A549 (cell line): ENCODE measurements around the gene RILPL2. TPM values are rescaled to one million over a fixed set of nuclear protein-coding genes. Genes with fewer than 3 reads are reported as not detected.
"Not testable (repeated sequence)": the region's sequence is repeated elsewhere in the genome, so short reads cannot be mapped to it uniquely, and the experiment has no call there.

Experiments used
- ATAC-seq, 2 experiments: fragments of 200-7000 bp in 1 of 2; fragments of >200 bp in 1 of 2; cut with Nextera tagmentation in 1 of 2; cut with Tn5 transposase in 1 of 2; 3 replicates each; pipeline versions ENCODE4 v1.8.0 to v1.9.1; 2018 to 2020; ENCODE audit warnings: mild to moderate bottlenecking in 1 of 2, moderate library complexity in 1 of 2
- CTCF ChIA-PET: fragments of 300-600 bp; sonication (Branson Sonifier 250); formaldehyde crosslinking; extraction: SDS; loops from one replicate; lab custom pipeline; 2021; ENCODE audit warnings: antibody characterized with exemption, inconsistent platforms; lab: Yijun Ruan, JAX
- POLR2A ChIA-PET: fragments of 350-600 bp; formaldehyde crosslinking; extraction: SDS; loops from one replicate; lab custom pipeline; 2021; ENCODE audit warnings: antibody characterized with exemption, inconsistent platforms; lab: Yijun Ruan, JAX
- DNase-seq, 2 experiments: peaks; one replicate each; pipeline versions ENCODE4 v3.0.0 to v3.0.0-alpha.2; 2011 to 2016; ENCODE audit warnings: low read depth in 1 of 2, low spot score in 1 of 2
- FAIRE-seq: peaks from 2 replicates; lab custom pipeline; 2011; peaks lifted over from hg19 to GRCh38; lab: Jason Lieb, UNC
- H3K27ac ChIP-seq, 2 experiments: fragments of >200 bp; sonication (Bioruptor Twin); formaldehyde crosslinking; 3 replicates each; pipeline ENCODE4 v1.5.1; 2016 to 2017
- H3K4me1 ChIP-seq: fragments of >200 bp; sonication (Bioruptor Twin); formaldehyde crosslinking; 3 replicates; pipeline ENCODE4 v1.6.1; 2016
- H3K4me2 ChIP-seq: fragments of >200 bp; sonication (Bioruptor Twin); formaldehyde crosslinking; 3 replicates; pipeline ENCODE4 v1.6.1; 2016
- H3K4me3 ChIP-seq: fragments of >200 bp; sonication (Bioruptor Twin); formaldehyde crosslinking; 3 replicates; pipeline ENCODE4 v1.5.1; 2016
- H3K9me3 ChIP-seq: fragments of >200 bp; sonication (Bioruptor Twin); formaldehyde crosslinking; 3 replicates; pipeline ENCODE4 v1.6.1; 2016
- ATOH8 ChIP-seq: fragments of 250-450 bp; sonication (Bioruptor Pico); IDR thresholded peaks from 2 replicates; pipeline ENCODE4 v1.5.0; 2020; ENCODE audit warnings: low read depth, mild to moderate bottlenecking, moderate library complexity
- CEBPB ChIP-seq, 2 experiments: fragments of >200 bp in 1 of 2; sonication (Bioruptor Twin) in 1 of 2; formaldehyde crosslinking in 1 of 2; IDR thresholded peaks; 2 replicates each; pipeline ENCODE4 v1.6.1; 2012 to 2016
- CHD4 ChIP-seq: fragments of 200-600 bp; sonication (generic); IDR thresholded peaks from 2 replicates; pipeline ENCODE4 v1.6.1; 2016; ENCODE audit warnings: antibody characterized with exemption, mild to moderate bottlenecking, borderline replicate concordance
- EHMT2 ChIP-seq: fragments of 200-600 bp; sonication (generic); IDR thresholded peaks from 2 replicates; pipeline ENCODE4 v1.6.1; 2016; ENCODE audit warnings: antibody characterized with exemption, low read depth, mild to moderate bottlenecking, moderate library complexity
- ELK1 ChIP-seq: fragments of 150-350 bp; IDR thresholded peaks from 2 replicates; pipeline ENCODE4 v1.6.1; 2014; ENCODE audit warnings: low read depth, mild to moderate bottlenecking, low read length
- FOSL2 ChIP-seq, 2 experiments: fragments of 450-650 bp in 1 of 2; fragments of >200 bp in 1 of 2; sonication (Bioruptor Twin) in 1 of 2; formaldehyde crosslinking; IDR thresholded peaks; 2 replicates each; pipeline versions ENCODE4 v1.5.0 to v1.6.1; 2016 to 2020; ENCODE audit warnings: mild to moderate bottlenecking in 1 of 2, moderate library complexity in 1 of 2
- FOXS1 ChIP-seq: fragments of 250-450 bp; sonication (Bioruptor Pico); IDR thresholded peaks from 2 replicates; pipeline ENCODE4 v1.5.0; 2020; ENCODE audit warnings: mild to moderate bottlenecking, moderate library complexity
- GATA3 ChIP-seq: IDR thresholded peaks from 2 replicates; pipeline ENCODE4 v1.6.1; 2012; ENCODE audit warnings: borderline replicate concordance
- HEYL ChIP-seq: fragments of 250-450 bp; sonication (Bioruptor Pico); IDR thresholded peaks from 2 replicates; pipeline ENCODE4 v1.8.0; 2021; ENCODE audit warnings: mild to moderate bottlenecking, moderate library complexity
- HMGXB4 ChIP-seq: fragments of 250-450 bp; sonication (Bioruptor Pico); IDR thresholded peaks from 2 replicates; pipeline ENCODE4 v1.5.0; 2021; ENCODE audit warnings: mild to moderate bottlenecking, moderate library complexity, borderline replicate concordance
- HOXB5 ChIP-seq: fragments of 250-450 bp; sonication (Bioruptor Pico); IDR thresholded peaks from 2 replicates; pipeline ENCODE4 v1.5.0; 2020; ENCODE audit warnings: mild to moderate bottlenecking, moderate library complexity
- KDM1A ChIP-seq: fragments of 200-600 bp; sonication (generic); IDR thresholded peaks from 2 replicates; pipeline ENCODE4 v1.6.1; 2016; ENCODE audit warnings: low read depth, mild to moderate bottlenecking
- MAFK ChIP-seq: fragments of 450-650 bp; IDR thresholded peaks from 2 replicates; pipeline ENCODE4 v1.6.1; 2014; ENCODE audit not compliant: partially characterized antibody
- MAX ChIP-seq: IDR thresholded peaks from 2 replicates; pipeline ENCODE4 v1.6.1; 2012
- NPAS2 ChIP-seq: fragments of 250-450 bp; sonication (Bioruptor Pico); IDR thresholded peaks from 2 replicates; pipeline ENCODE4 v1.8.0; 2022; ENCODE audit warnings: mild to moderate bottlenecking, moderate library complexity, borderline replicate concordance
- RAD21 ChIP-seq, 2 experiments: fragments of >200 bp in 1 of 2; sonication (Bioruptor Twin) in 1 of 2; formaldehyde crosslinking in 1 of 2; IDR thresholded peaks in 1 of 2; conservative IDR thresholded peaks in 1 of 2; 2 replicates in 1 of 2; 3 replicates in 1 of 2; pipeline ENCODE4 v1.6.1; 2012 to 2018; ENCODE audit warnings: inconsistent platforms in 1 of 2
- RARB ChIP-seq: fragments of 250-450 bp; sonication (Bioruptor Pico); IDR thresholded peaks from 2 replicates; pipeline ENCODE4 v1.8.0; 2021; ENCODE audit warnings: mild to moderate bottlenecking, moderate library complexity
- SMC3 ChIP-seq: fragments of >200 bp; sonication (Bioruptor Twin); formaldehyde crosslinking; IDR thresholded peaks from 3 replicates; pipeline ENCODE4 v1.6.1; 2018; ENCODE audit warnings: inconsistent platforms
- SREBF2 ChIP-seq: fragments of 450-650 bp; IDR thresholded peaks from 2 replicates; pipeline ENCODE4 v1.6.1; 2014; ENCODE audit warnings: mild to moderate bottlenecking, moderate library complexity
- TP53 ChIP-seq: fragments of 250-450 bp; sonication (Bioruptor Pico); IDR thresholded peaks from 2 replicates; pipeline ENCODE4 v1.5.0; 2021; ENCODE audit warnings: mild to moderate bottlenecking, moderate library complexity
- ZFP36 ChIP-seq: fragments of 450-650 bp; IDR thresholded peaks from 2 replicates; pipeline ENCODE4 v1.6.1; 2014; ENCODE audit warnings: borderline replicate concordance; ENCODE audit not compliant: partially characterized antibody
- WGBS: methylation state at CpG from one replicate; pipeline ENCODE4 v1.1.6; 2017; ENCODE audit errors: missing lambda C conversion rate; 5-methylcytosine and 5-hydroxymethylcytosine counted together
- polyA plus RNA-seq, 4 experiments: library from polyadenylated mRNA; depleted of rRNA in 3 of 4; stranded (reverse); fragments of >200 nt; fragmentation: RNase III in 1 of 4; extraction: RNeasy Plus Mini Kit Qiagen cat#74134 plus additional on column Dnase treatment in 1 of 4; gene quantifications; 2 replicates in 3 of 4; 3 replicates in 1 of 4; pipeline ENCODE4 v1.2.3, GENCODE V29; 2011 to 2017
- TF ChIP-seq, protein P1 (sequence below): IDR thresholded peaks from 2 replicates; pipeline ENCODE4 v1.6.1; 2012

Gene RILPL2
- polyA plus RNA-seq, 2 of the 4 experiments (the other 2 are of a cell fraction): 2.4 to 2.9 TPM

DNA sequence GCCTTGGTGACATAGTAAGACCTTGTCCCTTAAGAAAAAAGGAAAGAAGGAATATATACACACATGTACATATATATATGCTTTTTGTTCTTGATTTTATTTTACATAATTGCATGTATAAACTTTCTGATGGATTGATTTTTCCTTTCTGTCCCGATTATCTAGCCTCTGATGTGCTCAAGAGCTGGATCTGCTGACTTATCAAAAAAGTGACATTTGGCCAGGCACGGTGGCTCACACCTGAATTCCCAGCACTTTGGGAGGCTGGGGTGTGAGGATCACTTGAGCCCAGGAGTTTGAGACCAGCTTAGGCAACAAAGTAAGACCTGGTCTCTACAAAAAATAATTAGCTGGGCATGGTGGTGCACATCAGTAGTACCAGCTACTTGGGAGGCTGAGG is 33.5 kb upstream of the RILPL2 start:
- DNase-seq (no peak), FAIRE-seq (no peak), ATAC-seq (no peak)
- no peaks in the 10 kb centered on the region for H3K9me3 ChIP-seq
- TF ChIP-seq MAFK: peak; percentile 78
- TF ChIP-seq GATA3: no peak
- TF ChIP-seq, protein P1, sequence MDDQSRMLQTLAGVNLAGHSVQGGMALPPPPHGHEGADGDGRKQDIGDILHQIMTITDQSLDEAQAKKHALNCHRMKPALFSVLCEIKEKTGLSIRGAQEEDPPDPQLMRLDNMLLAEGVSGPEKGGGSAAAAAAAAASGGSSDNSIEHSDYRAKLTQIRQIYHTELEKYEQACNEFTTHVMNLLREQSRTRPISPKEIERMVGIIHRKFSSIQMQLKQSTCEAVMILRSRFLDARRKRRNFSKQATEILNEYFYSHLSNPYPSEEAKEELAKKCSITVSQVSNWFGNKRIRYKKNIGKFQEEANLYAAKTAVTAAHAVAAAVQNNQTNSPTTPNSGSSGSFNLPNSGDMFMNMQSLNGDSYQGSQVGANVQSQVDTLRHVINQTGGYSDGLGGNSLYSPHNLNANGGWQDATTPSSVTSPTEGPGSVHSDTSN: no peak
- ChIA-PET CTCF (no interaction called here), POLR2A (no interaction called here)
- no peak overlapping the region for H3K4me2 ChIP-seq
- 91% methylated on average over 2 of the region's 2 CpGs for WGBS
- H3K27ac ChIP-seq: no peak overlapping the region
- no peak overlapping the region for H3K4me3 ChIP-seq
- peaks cover 18% of the 10 kb centered on the region for H3K4me1 ChIP-seq

GRCh38 chr12:123468786-123469185 is 32.3 kb upstream of the RILPL2 start:
- ChIA-PET POLR2A (interaction anchor here (0.9 to 1.5 kb wide), 2 partner anchors 11 to 85 kb away, joined by 3 read pairs; partner anchors contain the start of genes KMT5A and SNRNP35), CTCF (interaction anchor here (0.6 to 1.7 kb wide), 3 partner anchors 10 to 205 kb away, joined by 3 to 4 read pairs (median 3); partner anchors contain the start of gene RILPL1)
- H3K9me3 ChIP-seq: no peaks in the 10 kb centered on the region
- H3K27ac ChIP-seq: no peak overlapping the region
- TF ChIP-seq RAD21 (conservative IDR thresholded peaks at IDR 0.05 in 1 of 2, IDR thresholded peaks at IDR 0.05 in 1 of 2): peak in 1 of 2 experiments; percentile 42; a peak in 2 of 5 replicates
- no peak for TF ChIP-seq ELK1
- TF ChIP-seq, all 56 proteins: peak for 1
- Histone ChIP-seq H3K4me1 (peaks cover 18% of the 10 kb centered on the region), H3K4me2 (no peak overlapping the region), H3K4me3 (no peak overlapping the region)
- DNase-seq (peak in 1 of 2 experiments; percentile 35), ATAC-seq (peak; percentile 59 to 61; a peak in 3 of 6 replicates), FAIRE-seq (no peak)
- WGBS: 46% methylated on average over 1 of the region's 1 CpG

- CTCF ChIA-PET: interaction anchor here (0.6 kb wide), 1 partner anchor 228 kb away, joined by 4 read pairs; no protein-coding TSS in a partner anchor
- WGBS: 91% methylated on average over 4 of the region's 4 CpGs
- Histone ChIP-seq H3K9me3 (no peaks in the 10 kb centered on the region), H3K27ac (no peak overlapping the region), H3K4me3 (no peak overlapping the region), H3K4me1 (no peaks in the 10 kb centered on the region), H3K4me2 (no peak overlapping the region)
- POLR2A ChIA-PET: no interaction called here
- TF ChIP-seq HMGXB4: no peak
- TF ChIP-seq FOXS1 (CRISPR knock-in tag): no peak
- no peak for TF ChIP-seq EHMT2
- TF ChIP-seq RARB (CRISPR knock-in tag): no peak
- no peak for TF ChIP-seq HOXB5 (CRISPR knock-in tag)
- no peak for TF ChIP-seq KDM1A
- no peak for TF ChIP-seq SREBF2
- TF ChIP-seq CHD4: no peak
- TF ChIP-seq FOSL2 (IDR thresholded peaks at IDR 0.05): no peak
- TF ChIP-seq FOSL2 (CRISPR knock-in tag; IDR thresholded peaks at IDR 0.05): no peak
- no peak for TF ChIP-seq HEYL (CRISPR knock-in tag)
- no peak for TF ChIP-seq ZFP36
- TF ChIP-seq ATOH8 (CRISPR knock-in tag): no peak
- TF ChIP-seq SMC3: no peak
- TF ChIP-seq MAX: no peak
- TF ChIP-seq CEBPB (IDR thresholded peaks at IDR 0.05): no peak
- no peak for TF ChIP-seq TP53 (CRISPR knock-in tag)
- no peak for TF ChIP-seq NPAS2 (CRISPR knock-in tag)
- TF ChIP-seq GATA3: no peak
- no peak for DNase-seq
- ATAC-seq: no peak; a peak in 1 of 6 replicates
- FAIRE-seq: no peak
Observed at GRCh38 chr12:123465084-123465483, 28.6 kb upstream of the RILPL2 start.

DNA sequence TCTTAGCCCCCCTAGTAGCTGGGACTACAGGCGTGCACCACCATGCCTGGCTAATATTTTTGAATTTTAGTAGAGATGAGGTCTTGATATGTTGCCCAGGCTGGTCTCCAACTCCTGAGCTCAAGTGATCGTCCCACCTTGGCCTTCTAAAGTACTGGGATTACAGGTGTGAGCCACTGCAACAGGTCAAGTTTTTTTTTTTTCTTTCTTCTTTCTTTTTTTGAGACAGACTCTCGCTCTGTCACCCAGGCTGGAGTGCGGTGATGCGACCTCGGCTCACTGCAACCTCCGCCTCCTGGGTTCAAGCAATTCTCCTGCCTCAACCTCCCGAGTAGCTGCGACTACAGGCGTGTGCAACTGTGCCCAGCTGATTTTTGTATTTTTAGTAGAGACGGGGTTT is 26.7 kb upstream of the RILPL2 start:
- H3K4me2 ChIP-seq, FAIRE-seq, H3K4me3 ChIP-seq, ATAC-seq, DNase-seq, H3K27ac ChIP-seq, POLR2A ChIA-PET, H3K9me3 ChIP-seq: not testable (repeated sequence)
- CTCF ChIA-PET: interaction anchor here (0.6 kb wide), 5 partner anchors 18 to 1270 kb away, joined by 3 to 5 read pairs (median 3); no protein-coding TSS in a partner anchor
- peaks cover 11% of the 10 kb centered on the region; the same call in 1 of the 3 replicates for H3K4me1 ChIP-seq
- WGBS: 94% methylated on average over 11 of the region's 11 CpGs
